ENCODE data around the gene FERMT1.

The FERMT1 gene

DNA sequence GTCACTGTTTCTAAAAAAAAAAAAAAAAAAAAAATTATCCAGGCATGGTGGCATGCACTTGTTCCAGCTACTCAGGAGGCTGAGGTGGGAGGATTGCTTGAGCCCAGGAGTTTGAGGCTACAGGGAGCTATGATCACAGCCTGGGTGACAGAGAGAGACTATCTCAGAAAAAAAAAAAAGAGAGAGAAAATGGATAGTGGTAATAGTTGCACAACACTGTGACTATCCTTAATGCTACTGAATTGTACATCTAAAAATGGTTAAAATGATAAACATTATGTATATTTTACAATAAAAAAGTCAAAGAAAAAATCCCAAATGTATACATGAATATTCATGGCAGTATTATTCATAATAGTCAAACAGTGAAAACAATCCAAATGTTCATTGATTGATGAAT lies 23.0 kb downstream of the FERMT1 start:
- TF ChIP-seq, protein P1, sequence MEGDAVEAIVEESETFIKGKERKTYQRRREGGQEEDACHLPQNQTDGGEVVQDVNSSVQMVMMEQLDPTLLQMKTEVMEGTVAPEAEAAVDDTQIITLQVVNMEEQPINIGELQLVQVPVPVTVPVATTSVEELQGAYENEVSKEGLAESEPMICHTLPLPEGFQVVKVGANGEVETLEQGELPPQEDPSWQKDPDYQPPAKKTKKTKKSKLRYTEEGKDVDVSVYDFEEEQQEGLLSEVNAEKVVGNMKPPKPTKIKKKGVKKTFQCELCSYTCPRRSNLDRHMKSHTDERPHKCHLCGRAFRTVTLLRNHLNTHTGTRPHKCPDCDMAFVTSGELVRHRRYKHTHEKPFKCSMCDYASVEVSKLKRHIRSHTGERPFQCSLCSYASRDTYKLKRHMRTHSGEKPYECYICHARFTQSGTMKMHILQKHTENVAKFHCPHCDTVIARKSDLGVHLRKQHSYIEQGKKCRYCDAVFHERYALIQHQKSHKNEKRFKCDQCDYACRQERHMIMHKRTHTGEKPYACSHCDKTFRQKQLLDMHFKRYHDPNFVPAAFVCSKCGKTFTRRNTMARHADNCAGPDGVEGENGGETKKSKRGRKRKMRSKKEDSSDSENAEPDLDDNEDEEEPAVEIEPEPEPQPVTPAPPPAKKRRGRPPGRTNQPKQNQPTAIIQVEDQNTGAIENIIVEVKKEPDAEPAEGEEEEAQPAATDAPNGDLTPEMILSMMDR (IDR thresholded peaks at IDR 0.05; ENCODE audit: poor library complexity, severe bottlenecking): no peak
- no peak for ATAC-seq (ENCODE audit: low read depth)
- peaks cover 92% of the 10 kb centered on the region for H3K36me3 ChIP-seq (ENCODE audit: low read depth)

DNA sequence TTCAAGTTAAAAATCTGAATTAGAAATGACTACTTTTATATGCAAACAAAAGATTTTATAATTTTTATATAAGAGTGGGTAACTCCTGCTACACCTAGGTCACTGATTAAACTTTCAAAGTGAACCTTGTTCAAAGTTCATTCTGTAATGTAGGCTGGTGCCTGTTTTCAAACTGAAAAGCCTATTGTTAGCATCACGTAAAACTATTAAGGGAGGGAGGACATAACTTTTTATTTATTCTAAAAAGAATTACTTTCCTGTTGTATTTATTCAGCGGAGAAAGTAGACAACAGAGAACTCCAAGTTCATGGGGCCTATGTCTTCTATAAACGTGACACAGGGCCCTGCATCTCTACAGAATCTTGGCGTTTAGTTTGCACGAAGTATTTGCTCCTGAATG lies 27.4 kb downstream of the FERMT1 start:
- H3K36me3 ChIP-seq (ENCODE audit: low read depth): peaks cover 89% of the 10 kb centered on the region

More for the DNA sequence above, 23.0 kb downstream of the FERMT1 start:
- Histone ChIP-seq H3K27me3 (ENCODE audit: insufficient read depth, poor library complexity, severe bottlenecking) (no peaks in the 10 kb centered on the region), H3K4me1 (ENCODE audit: insufficient read depth, poor library complexity, severe bottlenecking) (peaks cover 10% of the 10 kb centered on the region), H3K9me3 (ENCODE audit: severe bottlenecking) (no peaks in the 10 kb centered on the region), H3K27ac (ENCODE audit: poor library complexity, severe bottlenecking) (no peak overlapping the region), H3K4me3 (ENCODE audit: severe bottlenecking) (no peak overlapping the region)
- DNase-seq (ENCODE audit: low spot score): no peak

DNA sequence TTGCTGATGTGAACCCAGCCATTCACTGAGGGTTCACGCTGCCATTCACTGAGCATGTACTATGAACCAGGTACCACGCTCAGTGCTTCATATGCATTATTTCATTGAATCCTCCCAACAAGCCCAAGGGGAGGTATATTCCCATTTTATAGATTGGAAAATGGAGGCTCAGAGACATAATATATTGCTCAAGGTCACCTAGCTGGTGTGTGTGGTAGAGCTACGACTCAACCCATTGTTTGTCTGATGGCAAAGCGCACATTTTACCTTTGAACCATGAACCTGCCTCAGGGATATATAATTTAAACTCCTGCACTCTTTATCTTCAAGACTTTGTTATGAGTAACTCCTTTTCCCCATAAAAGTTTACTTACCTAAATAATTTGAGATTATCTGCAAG lies 28.3 kb downstream of the FERMT1 start:
- Histone ChIP-seq H3K27me3 (ENCODE audit: insufficient read depth, poor library complexity, severe bottlenecking) (no peaks in the 10 kb centered on the region), H3K9me3 (ENCODE audit: severe bottlenecking) (no peaks in the 10 kb centered on the region), H3K36me3 (ENCODE audit: low read depth) (peaks cover 87% of the 10 kb centered on the region), H3K27ac (ENCODE audit: poor library complexity, severe bottlenecking) (no peak overlapping the region), H3K4me3 (ENCODE audit: severe bottlenecking) (no peak overlapping the region), H3K4me1 (ENCODE audit: insufficient read depth, poor library complexity, severe bottlenecking) (no peaks in the 10 kb centered on the region)
- DNase-seq (ENCODE audit: low spot score) (no peak), ATAC-seq (ENCODE audit: low read depth) (no peak)
- TF ChIP-seq, protein P1 (IDR thresholded peaks at IDR 0.05; ENCODE audit: poor library complexity, severe bottlenecking): no peak

More for the DNA sequence above, 27.4 kb downstream of the FERMT1 start:
- no peaks in the 10 kb centered on the region for H3K9me3 ChIP-seq (ENCODE audit: severe bottlenecking)
- no peak overlapping the region for H3K27ac ChIP-seq (ENCODE audit: poor library complexity, severe bottlenecking)
- TF ChIP-seq, protein P1 (IDR thresholded peaks at IDR 0.05; ENCODE audit: poor library complexity, severe bottlenecking): no peak
- no peaks in the 10 kb centered on the region for H3K4me1 ChIP-seq (ENCODE audit: insufficient read depth, poor library complexity, severe bottlenecking)
- H3K27me3 ChIP-seq (ENCODE audit: insufficient read depth, poor library complexity, severe bottlenecking): no peaks in the 10 kb centered on the region
- no peak overlapping the region for H3K4me3 ChIP-seq (ENCODE audit: severe bottlenecking)
- no peak for DNase-seq (ENCODE audit: low spot score)
- no peak for ATAC-seq (ENCODE audit: low read depth)

DNA sequence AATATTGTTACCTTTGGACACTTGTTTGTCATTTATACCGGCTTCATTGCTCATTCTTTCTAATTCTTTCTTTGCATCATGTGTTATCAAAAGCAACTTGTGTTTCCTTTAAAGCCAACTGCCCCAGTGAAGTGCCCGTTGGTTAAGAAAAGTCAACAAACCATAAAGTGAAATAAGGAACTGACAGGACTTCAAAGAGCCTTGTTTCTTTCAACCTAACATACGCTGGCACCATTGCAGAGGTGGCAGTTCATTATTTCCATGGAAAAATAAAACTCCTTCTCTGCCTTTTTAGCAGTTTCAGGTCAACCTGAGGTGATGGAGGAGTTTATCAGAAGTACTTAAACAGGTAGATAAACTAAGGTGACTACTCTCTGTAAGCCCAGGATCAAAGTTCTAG lies 28.8 kb downstream of the FERMT1 start:
- DNase-seq (ENCODE audit: low spot score) (no peak), ATAC-seq (ENCODE audit: low read depth) (no peak)
- no peak overlapping the region for H3K27ac ChIP-seq (ENCODE audit: poor library complexity, severe bottlenecking)
- no peaks in the 10 kb centered on the region for H3K27me3 ChIP-seq (ENCODE audit: insufficient read depth, poor library complexity, severe bottlenecking)
- TF ChIP-seq, protein P1 (IDR thresholded peaks at IDR 0.05; ENCODE audit: poor library complexity, severe bottlenecking): no peak
- no peak overlapping the region for H3K4me3 ChIP-seq (ENCODE audit: severe bottlenecking)
- H3K9me3 ChIP-seq (ENCODE audit: severe bottlenecking): no peaks in the 10 kb centered on the region
- no peaks in the 10 kb centered on the region for H3K4me1 ChIP-seq (ENCODE audit: insufficient read depth, poor library complexity, severe bottlenecking)
- H3K36me3 ChIP-seq (ENCODE audit: low read depth): peaks cover 91% of the 10 kb centered on the region

DNA sequence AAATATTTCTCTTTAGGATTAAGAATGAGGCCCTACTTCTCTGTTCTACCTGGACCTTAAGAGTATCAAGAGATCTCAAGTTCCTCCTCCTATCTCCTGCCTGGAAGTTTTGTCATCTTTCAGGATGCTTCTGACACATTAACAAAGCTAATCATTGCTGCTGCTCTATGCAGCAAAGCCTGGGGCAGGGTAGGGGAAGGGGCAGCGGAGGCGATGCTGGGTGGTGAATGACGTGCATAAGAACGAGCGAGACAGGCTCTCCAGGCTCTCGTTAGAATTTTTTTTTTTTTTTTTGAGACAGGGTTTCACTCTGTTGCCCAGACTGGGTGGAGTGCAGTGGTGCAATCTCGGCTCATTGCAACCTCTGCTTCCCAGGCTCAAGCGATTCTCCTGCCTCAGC lies 31.2 kb downstream of the FERMT1 start:
- Histone ChIP-seq H3K4me1 (ENCODE audit: insufficient read depth, poor library complexity, severe bottlenecking) (no peaks in the 10 kb centered on the region), H3K9me3 (ENCODE audit: severe bottlenecking) (no peaks in the 10 kb centered on the region)
- DNase-seq (ENCODE audit: low spot score): no peak

More for the DNA sequence above, 31.2 kb downstream of the FERMT1 start:
- TF ChIP-seq, protein P1 (IDR thresholded peaks at IDR 0.05; ENCODE audit: poor library complexity, severe bottlenecking): no peak
- H3K27me3 ChIP-seq (ENCODE audit: insufficient read depth, poor library complexity, severe bottlenecking): no peaks in the 10 kb centered on the region
- no peak for ATAC-seq (ENCODE audit: low read depth)
- H3K4me3 ChIP-seq (ENCODE audit: severe bottlenecking): no peak overlapping the region
- H3K36me3 ChIP-seq (ENCODE audit: low read depth): peaks cover 88% of the 10 kb centered on the region
- no peak overlapping the region for H3K27ac ChIP-seq (ENCODE audit: poor library complexity, severe bottlenecking)
